GM21528 (cell line): ENCODE results near the gene UBE2M.

Source experiments
- ATAC-seq: cut with Tn5 transposase; IDR thresholded peaks from one replicate; pipeline ENCODE4 v1.9.1; 2021; ENCODE audit warnings: mild to moderate bottlenecking, moderate library complexity; ENCODE audit not compliant: unreplicated experiment, low FRiP score

UBE2M gene

DNA sequence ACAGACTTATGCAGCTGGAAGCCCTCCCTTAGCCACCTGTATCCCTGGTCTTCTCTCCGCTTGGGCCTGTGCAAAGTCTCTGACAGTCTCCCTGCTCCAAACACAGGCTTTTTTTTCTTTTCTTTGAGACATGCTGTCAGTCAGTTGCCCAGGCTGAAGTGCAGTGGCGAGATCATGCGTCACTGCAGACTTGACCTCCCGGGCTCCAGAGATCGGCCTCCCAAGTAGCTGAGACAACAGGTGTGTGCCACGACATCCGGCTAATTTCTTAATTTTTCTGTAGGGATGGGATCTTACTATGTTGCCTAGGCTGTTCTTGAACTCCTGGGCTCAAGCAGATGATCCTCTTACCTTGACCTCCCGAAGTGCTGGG is 13.2 kb upstream of the UBE2M start:
- ATAC-seq = no peak

DNA sequence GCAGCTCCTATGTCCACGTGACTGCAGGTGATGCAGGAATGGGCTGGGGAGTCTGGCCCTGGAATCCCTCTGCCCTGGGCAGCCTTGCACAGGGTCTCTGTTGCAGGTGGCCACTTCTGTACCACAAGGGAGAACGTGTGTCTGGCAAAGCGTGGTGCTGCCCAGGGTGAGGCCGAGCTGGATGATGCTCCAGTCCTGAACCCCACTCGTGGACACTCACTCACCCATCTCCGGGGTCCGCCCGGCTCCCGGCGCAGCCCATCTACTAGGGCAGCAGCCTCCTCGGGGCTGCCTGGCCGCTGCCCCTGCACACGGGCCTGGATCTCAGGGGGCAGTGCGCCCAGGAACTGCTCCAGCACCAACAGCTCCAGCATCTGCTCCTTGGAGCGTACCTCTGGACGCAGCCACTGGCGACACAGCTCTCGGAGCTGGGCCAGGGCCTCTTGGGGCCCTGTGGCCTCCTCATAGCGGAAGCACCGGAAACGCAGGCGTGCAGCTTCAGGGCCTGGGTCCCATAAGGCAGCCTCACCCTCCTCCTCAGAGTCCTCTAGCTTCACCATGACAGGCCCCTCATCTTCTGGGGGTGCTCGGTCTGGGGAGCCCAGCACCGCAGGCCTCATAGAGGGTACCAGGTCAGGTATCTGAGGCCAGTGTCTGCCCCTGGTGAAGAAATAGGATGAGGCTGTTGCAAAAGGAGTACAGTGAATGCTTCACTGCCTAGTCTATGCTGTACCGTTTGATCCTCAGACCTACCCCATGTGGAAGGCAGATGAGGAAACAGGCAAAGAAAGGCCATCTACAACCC is 12.6 kb upstream of the UBE2M start:
- no peak for ATAC-seq

DNA sequence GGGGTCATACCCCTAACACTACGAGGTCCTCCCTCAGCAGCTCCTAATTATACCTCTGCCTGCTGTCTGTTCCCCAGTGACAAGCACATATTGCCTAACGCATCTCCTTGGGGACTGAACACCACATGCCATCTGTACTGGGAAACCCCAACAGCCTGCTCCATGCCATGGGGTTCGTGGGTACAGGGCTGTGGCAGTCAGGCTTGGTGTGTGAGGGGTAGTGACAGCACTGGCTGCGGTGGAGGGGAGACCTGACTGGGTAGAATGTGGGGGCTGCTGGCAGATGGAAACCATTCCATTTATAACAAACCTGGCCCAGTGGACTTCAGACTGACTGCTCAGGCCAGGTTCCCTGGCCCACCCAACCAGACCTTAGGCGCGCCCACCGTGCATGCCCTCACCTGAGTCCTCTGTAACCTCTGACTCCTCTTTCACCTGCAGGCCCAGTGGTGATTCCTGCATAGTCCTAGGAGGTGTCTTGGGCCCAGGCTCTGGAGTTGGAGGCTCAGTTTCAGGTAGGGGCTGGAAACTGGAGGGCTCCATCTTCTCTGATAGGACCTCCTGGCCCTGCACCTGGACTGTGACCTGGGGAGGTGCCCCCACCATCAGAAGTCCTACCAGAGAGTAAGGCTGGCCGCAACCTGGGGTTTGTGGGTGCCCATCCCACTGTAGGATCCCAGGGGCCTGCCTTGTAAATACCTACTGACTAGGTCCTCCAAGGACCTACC is 11.7 kb upstream of the UBE2M start:
- no peak for ATAC-seq

DNA sequence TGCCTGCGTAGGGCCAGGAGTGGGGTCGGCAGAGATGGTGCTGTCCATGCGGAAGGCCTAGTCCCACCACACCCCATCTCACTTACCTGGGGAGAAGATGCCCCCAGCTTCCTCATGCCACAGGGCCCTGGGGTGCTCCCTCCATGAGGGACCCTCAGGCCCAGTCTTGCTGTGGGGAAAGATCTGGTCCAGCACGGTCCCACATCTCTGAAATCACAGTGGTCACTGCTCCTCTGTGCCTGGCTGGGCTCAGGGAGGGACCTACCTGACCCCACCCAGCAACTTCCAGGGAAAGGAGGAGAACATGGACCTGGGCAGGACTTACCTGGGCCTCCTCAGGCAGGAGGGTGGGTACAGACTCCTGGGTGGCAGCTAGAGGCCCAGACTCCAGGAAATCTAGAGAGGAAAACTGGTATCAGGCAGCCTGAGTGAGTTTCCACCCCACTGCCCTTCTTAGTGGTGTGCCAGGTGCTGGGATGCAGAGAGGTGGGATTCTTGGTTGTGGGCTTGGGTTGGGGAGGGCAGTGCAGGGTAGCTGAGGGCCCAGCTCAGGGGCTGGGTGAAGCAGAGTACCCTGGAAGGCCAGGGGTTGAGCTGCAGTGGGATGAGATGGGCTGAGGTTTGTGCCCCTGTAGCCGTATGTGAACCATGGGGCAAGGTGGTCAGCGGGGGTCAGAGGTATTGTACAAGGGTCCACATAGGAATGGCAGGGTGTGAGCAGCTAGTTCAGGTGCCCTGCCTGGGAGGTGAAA is 11.0 kb upstream of the UBE2M start:
- no peak for ATAC-seq

DNA sequence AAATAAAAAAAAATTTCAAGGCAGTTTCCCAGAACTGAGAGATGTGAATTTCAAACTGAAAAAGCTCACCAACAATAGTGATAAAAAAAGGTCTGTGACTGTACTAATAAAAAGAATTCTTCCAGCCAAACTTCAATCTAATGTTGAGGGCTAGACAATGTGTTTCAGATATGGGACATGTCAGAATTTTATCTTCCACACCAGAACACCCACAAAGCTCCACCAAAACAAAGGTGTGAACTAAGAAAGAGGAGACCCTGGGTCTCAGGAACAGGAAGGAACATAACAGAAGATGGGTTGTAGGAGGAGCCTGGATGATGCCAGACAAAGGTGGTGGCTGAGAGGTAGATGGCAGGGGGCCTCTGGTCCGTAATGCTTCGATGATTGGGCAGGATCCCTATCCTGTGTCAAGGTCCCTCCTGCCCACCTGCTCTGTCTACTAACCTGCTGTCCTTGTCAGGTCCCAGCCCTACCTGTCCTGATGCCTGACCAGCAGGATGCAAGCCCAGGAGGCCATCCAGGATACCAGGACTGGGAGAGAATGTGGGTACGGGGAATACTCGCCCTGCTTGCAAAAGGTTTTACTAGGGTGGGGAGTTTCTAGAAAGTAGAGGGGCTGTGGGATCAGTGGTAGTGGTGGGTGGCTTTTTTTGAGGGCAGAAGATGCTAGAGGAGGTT is 10.2 kb upstream of the UBE2M start:
- no peak for ATAC-seq

DNA sequence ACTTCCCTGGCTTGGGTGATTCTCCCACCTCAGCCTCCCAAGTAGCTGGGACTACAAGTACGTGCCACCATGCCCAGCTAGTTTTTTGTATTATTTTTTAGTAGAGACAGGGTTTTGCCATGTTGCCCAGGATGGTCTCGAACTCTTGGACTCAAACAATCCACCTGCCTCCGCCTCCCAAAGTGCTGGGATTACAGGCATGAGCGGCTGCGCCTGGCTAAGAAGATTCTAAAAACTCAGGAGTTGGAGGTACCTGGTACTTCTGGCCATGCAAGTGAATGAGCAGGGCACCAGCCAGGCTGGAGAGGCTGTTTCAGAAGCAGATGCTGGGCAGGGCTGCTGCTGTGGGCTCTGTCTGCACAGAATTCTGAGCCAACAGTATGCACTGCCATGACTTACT is 8.6 kb upstream of the UBE2M start:
- no peak for ATAC-seq

DNA sequence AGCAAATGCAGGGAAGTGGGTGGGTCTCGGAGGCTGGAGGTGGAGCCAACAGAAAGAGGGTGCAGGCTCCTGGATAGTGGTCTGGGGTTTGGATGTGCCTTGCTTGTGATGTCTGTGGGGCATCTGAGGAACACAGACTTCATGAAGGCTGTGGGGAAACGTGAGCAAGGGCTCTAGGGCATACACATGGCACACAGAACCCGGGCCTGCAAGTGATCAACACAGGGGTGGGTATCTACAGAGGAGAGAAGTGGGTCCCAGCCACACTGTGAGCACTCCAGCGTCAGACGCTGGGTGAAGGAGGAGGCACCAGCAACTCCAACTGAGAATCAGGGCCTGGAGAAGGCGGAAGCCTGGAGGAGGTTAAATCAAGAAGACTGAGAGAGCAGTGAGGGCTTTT is 5.4 kb upstream of the UBE2M start:
- no peak for ATAC-seq

DNA sequence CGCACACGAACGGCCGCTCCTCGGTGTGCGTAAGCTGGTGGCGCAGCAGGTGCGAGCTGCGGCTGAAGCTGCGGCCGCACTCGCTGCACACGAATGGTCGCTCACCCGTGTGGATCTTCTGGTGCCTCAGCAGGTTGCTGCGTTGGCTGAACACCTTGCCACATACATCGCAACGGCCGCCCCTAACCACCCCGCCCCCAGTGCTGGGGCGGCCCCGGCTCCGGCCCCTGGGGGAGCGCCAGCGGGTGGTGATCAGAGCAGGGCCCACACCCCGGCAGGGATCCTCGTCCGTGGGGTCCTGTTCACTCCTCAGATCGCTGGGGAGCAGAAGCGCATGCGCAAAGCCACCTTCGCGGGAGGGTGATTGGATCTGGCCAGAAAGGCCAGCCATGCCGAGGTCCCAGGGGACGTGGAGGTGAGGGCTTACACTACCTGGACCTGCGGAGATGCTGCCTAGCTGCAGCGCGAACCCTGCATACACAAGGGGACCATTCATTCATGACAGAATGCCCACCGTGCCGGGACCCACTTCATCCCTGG is 4.7 kb upstream of the UBE2M start:
- ATAC-seq = no peak

DNA sequence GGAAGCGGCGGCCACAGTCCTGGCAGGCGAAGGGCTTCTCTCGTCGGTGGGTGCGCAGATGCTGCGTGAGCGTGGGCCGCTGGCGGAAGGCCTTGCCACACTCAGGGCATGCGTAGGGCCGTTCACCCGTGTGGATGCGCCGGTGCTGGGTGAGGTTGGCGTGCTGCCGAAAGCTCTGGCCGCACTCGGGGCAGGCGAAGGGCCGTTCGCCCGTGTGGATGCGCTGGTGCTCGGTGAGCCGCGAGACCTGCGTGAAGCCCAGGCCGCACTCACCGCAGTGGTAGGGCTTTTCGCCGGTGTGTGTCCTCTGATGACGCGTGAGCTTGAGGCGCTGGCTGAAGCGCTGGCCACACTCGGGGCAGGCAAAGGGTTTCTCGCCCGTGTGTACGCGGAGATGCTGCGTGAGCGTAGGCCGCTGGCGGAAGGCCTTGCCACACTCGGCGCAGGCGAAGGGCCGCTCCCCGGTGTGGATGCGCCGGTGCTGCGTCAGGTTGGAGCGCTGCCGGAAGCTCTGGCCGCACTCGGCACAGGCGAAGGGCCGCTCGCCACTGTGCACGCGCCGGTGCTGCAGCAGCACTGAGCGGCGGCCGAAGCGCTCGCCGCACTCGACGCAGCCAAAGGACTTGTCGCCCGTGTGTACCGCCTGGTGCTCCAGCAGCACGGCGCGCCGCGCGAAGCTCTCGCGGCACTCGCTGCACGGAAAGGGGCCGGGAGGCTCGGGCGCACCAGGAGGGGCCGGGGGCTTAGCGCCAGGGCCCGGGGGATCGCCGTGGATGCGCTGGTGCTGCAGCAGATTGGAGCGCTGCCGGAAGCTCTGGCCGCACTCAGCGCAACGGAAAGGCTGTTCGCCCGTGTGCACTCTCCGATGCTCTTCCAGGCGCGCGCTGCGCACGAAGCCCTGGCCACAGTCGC is 4.0 kb upstream of the UBE2M start:
- no peak for ATAC-seq

DNA sequence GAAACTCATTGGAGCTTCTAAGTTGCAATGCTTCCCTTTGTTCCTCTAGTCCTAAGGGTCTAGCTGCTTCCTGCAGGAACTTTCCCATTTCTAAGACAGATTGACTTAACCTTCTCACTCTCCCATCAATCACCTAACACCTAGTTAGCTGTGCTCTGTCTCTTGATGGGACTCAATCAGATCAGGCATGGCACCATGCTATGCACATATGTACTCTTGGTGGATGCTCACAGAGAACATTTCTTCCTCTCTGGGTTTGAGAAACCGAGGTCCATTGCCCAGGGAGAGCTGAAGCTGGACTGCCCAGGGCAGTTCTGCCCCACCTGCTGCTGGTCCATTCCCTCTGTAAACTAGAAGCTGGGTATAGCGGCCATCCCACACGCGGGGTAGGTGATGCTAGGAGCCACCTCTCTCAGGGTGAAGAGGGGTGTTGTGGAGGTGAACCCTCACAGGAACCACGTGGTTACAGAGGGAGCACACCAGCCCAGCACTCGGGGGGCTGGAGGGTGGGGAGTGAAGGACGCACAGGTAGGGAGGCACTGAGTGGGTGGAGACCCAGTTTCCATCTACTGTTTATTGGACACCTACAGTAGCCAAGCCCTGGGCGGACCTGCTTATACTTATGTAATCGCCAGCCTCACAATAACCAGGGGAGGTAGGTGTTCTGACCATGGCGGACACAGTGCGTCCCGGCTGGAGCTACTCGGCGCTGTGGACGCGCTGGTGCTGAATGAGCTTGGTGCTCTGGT is 3.1 kb upstream of the UBE2M start:
- no peak for ATAC-seq

DNA sequence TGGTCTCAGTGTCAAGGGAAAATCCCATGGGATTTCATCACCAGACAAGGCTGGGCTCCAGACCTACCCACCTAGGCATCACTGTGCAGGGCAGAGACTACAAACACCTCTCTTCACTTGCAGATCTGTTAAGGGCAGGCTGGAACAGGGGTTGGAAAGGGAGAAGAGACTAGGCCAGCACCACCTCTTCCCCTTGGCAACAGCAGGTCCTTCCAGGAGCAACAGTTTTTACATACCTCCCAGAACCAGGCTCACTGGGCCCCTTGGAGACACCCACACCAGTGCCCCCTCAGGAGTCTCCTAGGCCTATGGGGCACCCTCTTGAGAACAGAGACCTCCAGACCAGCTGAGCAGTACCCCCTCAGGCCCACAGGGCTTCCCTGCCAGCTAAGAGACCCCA is 2.5 kb upstream of the UBE2M start:
- ATAC-seq = no peak

DNA sequence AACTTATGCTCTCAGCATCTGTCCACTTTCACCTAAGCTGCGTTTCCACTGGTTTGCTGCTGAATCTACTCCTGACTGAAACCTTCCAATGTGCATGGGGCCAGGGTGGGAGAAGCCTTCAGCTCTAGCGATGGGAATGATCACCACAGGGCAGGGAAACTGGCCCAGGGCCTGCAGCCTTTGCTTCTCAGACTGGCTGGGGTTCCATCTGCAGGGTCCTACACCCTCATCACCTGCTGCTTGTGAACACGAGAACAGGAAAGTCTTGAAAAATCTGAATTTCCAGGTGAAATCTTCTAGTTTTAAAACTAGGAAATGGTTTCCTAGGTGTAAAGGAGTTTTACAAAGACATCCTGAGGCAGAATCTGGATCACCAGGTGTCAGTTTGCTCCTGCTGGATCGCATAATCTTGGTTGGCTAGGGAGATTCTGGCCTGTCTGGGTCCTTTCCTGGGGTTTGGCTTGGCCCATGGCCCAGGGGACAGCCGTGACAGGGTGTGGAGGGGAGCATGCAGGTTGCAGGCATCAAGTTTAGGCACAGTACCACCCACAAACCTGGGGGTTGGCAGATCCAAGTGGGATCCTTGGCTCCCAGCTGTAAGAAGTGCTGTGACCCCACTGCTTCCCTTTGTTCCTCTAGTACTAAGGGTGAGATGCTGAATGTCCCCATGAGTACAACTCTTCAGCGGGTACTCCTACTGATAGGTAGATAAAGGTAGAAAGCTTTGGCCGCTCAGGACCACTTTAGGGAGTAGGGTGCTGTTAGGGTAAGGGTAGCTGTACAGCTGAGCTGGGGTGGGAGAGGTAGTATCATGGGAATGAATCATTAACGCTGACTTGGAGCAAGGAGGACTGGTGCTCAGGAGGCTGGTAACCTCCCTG is 1.8 kb upstream of the UBE2M start:
- ATAC-seq = no peak

DNA sequence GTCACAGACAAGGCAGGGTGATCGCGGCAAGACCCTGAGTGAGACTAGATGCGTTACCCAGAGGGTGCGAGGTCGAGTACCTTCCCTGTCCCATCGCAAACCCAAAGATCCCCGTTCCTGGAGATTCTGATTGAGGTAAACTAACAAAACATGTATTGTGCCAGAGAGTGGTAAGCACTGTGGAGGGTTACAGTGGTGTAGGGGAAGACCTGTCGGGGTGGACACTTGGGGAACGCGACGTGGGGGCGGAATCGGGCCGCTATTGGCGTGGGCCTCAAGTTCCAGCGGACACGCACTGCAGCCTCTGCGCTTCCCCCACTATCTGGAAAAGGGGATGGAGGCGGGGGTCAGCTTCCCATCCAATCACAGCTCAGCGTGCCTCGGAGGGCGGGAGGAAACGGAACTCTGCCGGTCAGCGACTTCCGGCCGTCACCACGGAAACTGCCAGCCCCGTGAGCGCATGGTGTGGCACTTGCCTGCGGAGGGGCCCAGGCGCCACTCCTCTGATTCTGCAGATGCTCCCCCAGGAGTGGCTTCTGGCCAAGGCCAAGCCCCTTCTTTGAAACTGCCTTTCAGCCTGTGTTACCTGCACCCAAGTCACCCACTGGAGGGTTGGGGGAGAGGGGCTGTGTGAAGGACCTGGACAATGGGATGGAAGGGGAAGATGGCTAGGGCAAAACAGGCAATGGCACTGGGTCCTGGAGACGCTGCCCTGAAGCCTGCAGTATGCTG is 1.0 kb upstream of the UBE2M start:
- no peak for ATAC-seq

DNA sequence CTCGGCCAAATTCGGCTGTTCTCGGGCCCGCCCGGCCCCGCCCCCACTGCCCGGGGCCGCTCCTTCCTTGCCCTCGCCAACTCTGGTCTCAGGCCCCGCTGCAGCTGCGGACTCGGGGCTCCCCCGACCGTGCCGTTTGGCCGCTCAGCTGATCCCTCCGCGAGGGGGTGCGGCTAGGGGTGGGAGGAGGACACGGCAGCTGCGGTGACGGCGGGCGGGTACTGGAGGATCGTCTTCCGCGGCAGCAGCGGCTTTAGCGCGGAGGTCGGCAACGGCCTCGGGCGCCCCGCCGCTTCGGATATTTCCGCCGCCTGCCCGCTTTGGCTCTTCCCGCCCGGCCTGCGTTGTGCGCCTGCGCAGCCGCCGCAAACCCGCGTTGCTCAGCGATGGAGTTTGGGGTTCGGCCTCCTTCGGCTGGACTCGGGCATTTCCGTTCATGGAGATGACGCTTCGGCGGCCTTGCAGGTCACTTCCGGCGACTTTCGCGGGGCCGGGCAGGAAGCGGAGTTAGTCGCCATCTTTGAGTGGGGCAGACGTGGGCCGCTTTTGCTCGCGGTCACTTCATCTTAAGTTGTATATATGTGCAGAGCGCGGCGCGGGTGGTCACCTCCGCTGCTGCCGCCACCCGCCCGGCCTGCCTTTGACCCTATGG is 338 bp upstream of the UBE2M start:
- peak; percentile 55 for ATAC-seq

DNA sequence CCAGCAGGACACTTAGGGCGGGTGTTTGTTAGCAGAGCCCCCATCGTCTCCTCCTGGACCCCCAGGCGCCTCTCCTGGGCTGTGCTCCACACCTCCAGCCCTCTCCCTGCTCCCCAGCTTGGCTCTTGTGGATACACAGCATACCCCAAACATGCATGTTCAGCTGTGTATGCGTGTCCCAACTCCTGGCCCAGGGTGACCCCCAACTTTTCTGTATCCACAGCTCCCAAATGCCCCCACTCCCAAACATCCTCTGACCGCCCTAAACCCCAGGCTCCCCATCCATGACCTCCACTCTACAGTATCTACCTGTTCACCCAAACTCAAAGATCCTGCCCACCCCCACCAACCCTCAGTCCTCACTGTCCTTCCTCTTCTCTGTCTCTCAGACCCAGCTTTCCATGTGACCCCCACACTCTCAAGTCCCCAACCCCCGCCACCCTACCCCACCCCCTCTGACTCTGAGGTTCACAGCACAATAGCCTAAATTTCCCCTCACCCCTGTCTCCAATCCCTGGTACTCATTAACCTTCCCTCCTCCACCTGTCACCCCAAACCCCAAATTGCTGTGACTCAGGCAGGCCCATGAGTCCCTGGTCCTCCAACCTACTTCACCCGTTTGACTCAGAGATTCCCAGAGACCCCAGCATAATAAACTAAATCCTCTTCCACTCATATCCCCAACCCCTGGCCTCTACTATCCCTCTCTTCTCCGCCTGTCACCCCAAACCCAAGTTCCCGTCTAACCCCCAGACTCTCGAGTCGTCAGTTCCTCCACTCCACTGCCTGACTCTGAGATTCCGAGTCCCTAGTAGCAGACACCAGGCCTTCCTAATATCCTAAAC is 968 bp downstream of the UBE2M start:
- no peak for ATAC-seq

DNA sequence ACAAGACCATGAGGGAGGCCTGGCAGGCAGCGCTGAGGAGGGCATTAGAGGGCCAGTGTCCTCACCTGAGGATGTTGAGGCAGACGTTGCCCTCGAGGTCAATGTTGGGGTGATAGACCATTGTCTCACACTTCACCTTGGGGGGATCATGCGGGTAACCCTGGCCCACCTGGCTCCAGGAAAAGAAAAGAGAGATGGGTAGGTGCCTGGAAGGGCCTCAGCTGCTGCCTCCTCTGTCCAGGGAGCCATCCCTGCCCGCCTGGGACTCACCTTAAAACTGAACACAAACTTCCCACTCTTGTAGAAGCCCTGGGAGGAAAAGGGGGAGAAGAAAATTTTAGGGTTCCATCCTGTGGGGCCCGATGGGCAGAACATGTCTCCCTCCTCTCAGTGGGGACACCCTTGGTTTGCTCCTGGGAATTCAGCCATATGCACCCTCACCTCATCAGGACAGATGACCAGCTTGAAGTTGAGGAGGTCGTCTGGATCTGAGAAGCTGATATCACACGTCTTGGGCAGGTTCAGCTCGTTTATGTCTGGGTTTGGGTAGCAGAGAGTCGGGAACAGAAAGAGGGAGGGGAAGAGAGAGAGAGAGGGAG is 1.7 kb downstream of the UBE2M start:
- ATAC-seq = no peak
